C1 segment of cervical spinal cord (tissue), 14 donors: ENCODE data around the gene NYAP2.

Source experiments
- DNase-seq, 14 donors: peaks; one replicate each; lab custom pipeline; 2025; lab: John Stamatoyannopoulos, UW

NYAP2 gene

DNA sequence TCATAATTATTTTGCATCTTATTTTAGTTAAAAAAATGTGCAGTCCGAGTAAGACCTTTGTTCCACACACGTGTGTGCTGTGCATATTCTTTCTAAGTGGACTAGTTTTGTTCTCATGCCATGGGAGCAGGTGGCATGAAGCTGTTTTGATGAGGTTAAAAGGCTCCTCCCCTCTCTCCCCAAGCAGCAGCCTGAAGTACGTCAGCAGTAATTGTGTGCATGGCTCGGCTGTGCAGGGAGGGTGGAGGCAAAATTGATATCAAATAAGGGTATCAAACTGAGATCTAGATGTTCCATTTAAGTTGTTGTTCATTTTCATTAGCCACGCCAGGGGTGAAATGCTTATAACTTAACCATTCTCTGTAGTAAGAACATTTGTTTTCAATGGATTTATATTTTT, at the start of gene NYAP2:
Gene NYAP2 (plus strand): TSS at position 207 of the 400 bp plus-strand sequence. CDS start 9,171 bp downstream, outside the sequence.
- DNase-seq: peak in 2 of 14 donors; percentile 2 to 84

DNA sequence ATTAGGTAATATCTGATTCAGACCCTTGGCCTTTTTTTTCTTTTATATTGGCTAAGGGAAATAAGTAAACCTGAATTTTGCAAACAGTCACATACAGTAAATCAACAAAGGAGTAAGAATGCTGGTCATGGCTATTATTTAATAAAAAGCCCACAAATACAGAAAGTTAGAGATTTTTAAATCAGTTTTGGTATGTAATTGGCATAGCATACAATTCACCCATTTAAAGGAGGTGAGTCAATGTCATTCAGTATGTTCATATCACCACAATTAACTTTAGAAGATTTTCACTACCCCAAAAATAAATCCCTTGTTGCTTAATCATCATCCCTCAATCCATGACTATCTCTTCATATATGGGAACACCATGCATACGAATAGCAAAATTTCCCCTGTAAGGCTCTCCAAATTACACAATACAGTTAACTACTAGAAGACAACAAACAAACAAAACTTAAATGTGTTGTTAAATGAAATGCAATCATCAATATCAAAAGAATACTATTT, 45.9 kb upstream of the NYAP2 start:
- DNase-seq: no peak

DNA sequence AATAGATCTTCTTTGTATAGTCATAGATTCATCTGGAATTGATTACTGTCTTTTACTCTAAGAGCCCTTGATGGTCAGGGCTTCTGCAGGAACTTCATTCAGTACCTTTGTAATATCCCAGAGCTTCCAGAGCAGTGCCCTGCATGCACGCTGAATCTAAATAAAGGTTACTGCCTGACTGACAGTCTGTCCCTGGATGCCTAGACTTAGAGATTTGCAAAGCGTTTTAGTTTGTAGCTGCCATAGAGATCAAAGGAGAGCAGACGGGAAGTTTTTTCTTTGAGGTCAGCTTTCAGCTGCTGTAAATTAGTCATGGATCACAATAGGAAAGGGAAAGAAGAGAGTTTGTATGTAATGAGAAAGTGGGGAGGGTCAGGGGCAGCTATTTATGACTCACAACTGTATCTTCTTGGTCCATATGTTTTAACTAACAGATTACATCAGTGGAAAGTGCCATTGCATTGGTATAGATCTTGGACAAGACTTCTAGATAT, 45.2 kb upstream of the NYAP2 start:
- no peak for DNase-seq

DNA sequence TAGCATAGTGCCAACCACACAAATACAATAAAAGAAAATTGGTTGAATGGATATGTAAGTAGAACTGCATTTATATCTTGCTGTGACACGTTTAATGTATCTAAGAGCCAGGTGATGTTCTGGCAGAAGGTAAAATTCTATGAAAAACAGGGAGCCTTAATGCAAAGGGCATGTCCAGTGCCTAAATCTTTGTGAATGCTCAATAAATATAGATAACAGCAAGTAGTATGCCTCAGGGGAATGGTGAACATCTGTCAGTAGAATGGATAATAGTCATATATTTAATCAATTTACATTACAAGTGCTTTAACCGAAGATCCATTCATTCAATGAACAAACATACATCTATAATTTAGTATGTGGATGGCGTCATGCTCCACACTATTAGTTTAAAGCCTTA, 43.7 kb upstream of the NYAP2 start:
- DNase-seq: no peak

GRCh38 chr2:225366731-225367130, 32.8 kb upstream of the NYAP2 start:
- DNase-seq: no peak

GRCh38 chr2:225367482-225367881, 32.0 kb upstream of the NYAP2 start:
- no peak for DNase-seq

DNA sequence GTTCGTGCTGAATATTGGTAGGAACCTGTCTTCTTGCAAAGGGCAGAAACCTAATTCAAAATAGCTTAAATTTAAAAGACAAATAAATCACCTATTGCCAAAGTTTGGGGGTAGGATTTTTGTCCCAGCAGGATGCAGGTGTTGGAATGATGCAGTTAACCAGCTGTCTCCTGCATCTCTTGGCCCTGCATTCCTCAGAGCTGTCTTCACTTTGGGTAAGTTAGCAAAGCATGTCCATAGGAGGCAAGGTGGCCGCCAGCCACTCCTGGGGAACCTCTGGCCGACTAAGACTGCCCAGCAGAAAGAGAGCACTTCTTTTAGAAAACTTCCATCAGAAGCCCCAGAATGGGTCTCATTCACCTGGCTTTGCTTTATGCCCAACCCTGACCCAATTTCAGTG, 20.5 kb upstream of the NYAP2 start:
- no peak for DNase-seq

DNA sequence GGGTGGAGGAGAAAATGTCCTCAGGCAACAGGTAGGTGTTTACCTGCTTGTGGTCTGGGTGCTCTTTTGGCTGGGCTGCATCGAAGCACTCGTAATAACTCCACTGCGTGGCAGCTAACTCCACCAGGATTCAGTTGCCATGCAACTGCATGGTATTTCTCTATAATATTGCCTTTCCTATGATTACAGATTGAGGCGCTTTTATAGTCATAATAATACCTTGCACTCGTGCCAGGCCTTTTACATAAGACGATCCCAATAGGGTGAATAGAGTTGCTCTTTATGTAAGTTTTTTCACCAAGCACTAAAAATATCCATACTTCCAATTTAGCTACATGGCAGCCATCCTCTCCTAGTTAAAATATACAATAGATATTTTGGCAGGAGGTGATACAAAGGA, 19.7 kb upstream of the NYAP2 start:
- DNase-seq: no peak

GRCh38 chr2:225381609-225382008, 17.9 kb upstream of the NYAP2 start:
- no peak for DNase-seq

DNA sequence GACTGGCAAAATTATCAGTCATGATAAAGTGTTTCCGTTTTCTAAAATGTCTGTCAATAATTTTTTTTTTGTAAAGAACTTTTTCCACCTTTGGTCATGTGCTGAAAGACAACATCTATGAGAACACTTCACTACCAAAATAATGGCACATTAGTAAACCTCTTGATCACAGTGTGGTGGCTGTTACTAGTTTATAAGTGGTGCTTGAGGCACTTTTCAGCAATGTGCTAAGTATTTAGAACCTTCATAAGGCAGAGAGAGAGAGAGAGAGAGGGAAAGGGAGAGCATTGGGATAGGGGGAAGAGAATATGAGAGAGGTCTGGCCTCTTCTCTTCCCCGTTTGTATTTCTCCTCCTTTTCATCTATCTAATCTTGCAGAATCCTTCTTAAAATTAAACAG, 1.1 kb upstream of the NYAP2 start:
- DNase-seq: no peak

DNA sequence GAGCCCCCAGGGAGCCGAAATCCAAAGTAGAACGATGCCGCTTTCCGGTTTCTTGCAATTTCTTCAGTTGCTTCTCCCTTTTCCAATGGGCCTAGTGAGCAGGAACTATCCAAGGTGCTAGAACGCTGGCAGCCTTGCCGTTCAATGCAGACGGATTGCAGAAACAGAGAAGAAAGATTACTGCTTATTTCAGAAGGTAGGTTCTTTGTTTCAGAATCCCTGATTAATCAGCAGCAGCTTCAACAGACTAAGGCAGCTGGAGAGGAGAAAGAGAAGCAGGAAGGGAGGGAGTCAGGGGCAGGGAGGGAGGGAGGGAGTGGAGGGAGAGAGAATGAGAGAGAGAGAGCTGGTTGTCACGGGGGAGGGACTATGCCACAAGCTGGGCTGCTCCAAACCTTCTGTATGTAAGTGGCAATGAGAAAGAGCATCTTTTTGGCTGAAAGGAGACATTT, 576 bp downstream of the NYAP2 start:
- peak in 6 of 14 donors; percentile 2 to 94 (median 12) for DNase-seq

GRCh38 chr2:225400546-225401400, 1.3 kb downstream of the NYAP2 start:
- peak in 1 of 14 donors; percentile 76 for DNase-seq

DNA sequence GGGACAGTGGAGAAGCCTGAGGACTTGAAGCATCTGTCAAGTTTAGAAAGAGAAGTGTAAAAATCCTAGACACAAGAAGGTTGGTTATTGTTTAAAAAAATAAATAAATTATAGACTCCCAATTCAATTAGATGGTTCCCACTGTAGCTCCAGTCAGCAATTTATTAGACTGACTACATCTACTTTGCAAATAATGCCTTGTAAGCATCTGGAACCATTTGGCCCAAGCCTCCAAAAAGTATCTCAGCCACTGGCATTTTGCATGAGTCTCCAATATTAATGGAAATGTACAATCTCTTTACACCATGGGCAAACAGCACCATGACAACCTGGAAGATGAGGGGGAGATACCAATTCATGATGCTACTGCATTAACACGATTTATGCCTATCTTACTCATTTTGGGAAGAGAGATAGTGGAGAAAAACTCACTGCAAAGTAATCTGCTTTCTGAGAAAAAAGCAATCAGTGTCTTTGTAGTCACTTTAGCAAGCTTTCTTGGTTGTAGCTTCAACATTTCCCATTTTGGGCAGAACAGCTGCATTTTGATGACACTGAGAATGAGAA, 2.8 kb downstream of the NYAP2 start:
- DNase-seq: peak in 1 of 14 donors; percentile 44

GRCh38 chr2:225411452-225411851, 11.9 kb downstream of the NYAP2 start:
- DNase-seq: no peak

- no peak for DNase-seq
Observed at GRCh38 chr2:225413786-225414185, 14.3 kb downstream of the NYAP2 start.

DNA sequence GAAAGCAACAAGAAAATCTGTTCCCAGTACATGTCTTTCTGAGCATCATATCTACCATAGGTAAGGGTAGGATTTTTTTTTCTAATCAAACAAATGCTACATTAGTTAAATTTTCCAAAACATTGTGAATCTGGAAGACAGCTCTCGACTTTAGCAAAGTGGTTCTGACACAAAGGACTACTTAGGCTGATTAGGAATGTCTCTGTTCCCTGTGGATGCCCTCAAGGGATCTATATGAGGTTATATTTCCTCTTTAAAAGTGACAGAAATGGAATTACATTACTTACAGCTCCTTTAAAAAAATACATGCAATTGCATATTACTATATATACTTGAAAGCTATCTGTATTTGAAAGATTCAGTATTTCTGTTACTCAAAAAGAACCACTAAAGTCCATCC, 15.4 kb downstream of the NYAP2 start:
- no peak for DNase-seq

- no peak for DNase-seq
Observed at GRCh38 chr2:225415341-225415740, 15.8 kb downstream of the NYAP2 start.

GRCh38 chr2:225415792-225416191, 16.3 kb downstream of the NYAP2 start:
- no peak for DNase-seq

- no peak for DNase-seq
Observed at GRCh38 chr2:225416616-225417367, 17.3 kb downstream of the NYAP2 start.

DNA sequence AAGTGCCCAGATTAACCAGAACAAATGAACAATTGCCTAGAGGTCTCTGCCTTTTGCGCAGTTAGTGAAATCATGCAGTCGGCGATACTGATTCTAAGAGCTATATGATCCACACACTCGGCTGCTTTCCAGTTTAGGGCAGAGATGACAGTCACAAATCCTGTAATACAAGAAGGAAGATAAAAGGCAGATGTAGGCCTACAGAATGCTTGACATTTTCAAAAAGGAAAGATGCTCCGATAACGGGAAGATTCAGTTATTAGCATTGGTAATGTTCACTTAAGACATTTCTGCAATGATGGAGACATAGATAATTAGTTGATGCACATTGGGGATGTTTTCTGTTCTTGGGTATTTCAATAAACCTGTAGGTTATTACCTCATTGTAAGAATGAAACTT, 19.5 kb downstream of the NYAP2 start:
- DNase-seq: no peak

GRCh38 chr2:225422145-225422544, 22.6 kb downstream of the NYAP2 start:
- DNase-seq: no peak

GRCh38 chr2:225425284-225425683, 25.8 kb downstream of the NYAP2 start:
- DNase-seq: no peak
